Activated CD4-positive, alpha-beta T cell treated with anti-CD3 and anti-CD28 coated beads, Interleukin-2, amount 50 U/mL, for 24 hours (primary cell): Measurements from ENCODE around the gene ACVR2B.
"Not testable (repeated sequence)": the region's sequence is repeated elsewhere in the genome, so short reads cannot be mapped to it uniquely, and the experiment has no call there.

Experiments
- DNase-seq, 2 donors: peaks; one replicate each; pipeline ENCODE4 v3.0.0-alpha.2; 2020; ENCODE audit warnings: low read depth in 1 of 2, low spot score in 1 of 2

Gene ACVR2B

GRCh38 chr3:38453075-38453912 is at the start of gene ACVR2B:
ACVR2B (plus strand) TSS chr3:38453890; CDS start chr3:38454323, 433 bp downstream.
- DNase-seq = peak; percentile 29 to 46

GRCh38 chr3:38404286-38404685 is 49.4 kb upstream of the ACVR2B start:
- DNase-seq = no peak

GRCh38 chr3:38411591-38411990 is 42.1 kb upstream of the ACVR2B start:
- DNase-seq = no peak

GRCh38 chr3:38420758-38421157 is 32.9 kb upstream of the ACVR2B start:
- not testable (repeated sequence) for DNase-seq

GRCh38 chr3:38421679-38422336 is 31.9 kb upstream of the ACVR2B start:
- no peak for DNase-seq

GRCh38 chr3:38426798-38427426 is 26.8 kb upstream of the ACVR2B start:
- DNase-seq = not testable (repeated sequence)

GRCh38 chr3:38432871-38433658 is 20.6 kb upstream of the ACVR2B start:
- not testable (repeated sequence) for DNase-seq

- not testable (repeated sequence) for DNase-seq
Measured at GRCh38 chr3:38433661-38434060, 20.0 kb upstream of the ACVR2B start.

GRCh38 chr3:38438436-38439069 is 15.1 kb upstream of the ACVR2B start:
- DNase-seq = not testable (repeated sequence)

- DNase-seq = not testable (repeated sequence)
Measured at GRCh38 chr3:38443205-38443604, 10.5 kb upstream of the ACVR2B start.

- DNase-seq = no peak
Measured at GRCh38 chr3:38446085-38446686, 7.5 kb upstream of the ACVR2B start.

- DNase-seq = no peak
Measured at GRCh38 chr3:38446812-38447211, 6.9 kb upstream of the ACVR2B start.

- DNase-seq = no peak
Measured at GRCh38 chr3:38450853-38451252, 2.8 kb upstream of the ACVR2B start.

GRCh38 chr3:38453913-38454177 is 155 bp downstream of the ACVR2B start:
- no peak for DNase-seq

- DNase-seq = peak in 1 of 2 donors; percentile 9
Measured at GRCh38 chr3:38454178-38454883, 641 bp downstream of the ACVR2B start.

GRCh38 chr3:38454884-38455638 is 1.4 kb downstream of the ACVR2B start:
- DNase-seq = peak in 1 of 2 donors; percentile 23

GRCh38 chr3:38455639-38456430 is 2.1 kb downstream of the ACVR2B start:
- no peak for DNase-seq
